Smooth muscle cell (in vitro differentiated cells): Measurements from ENCODE around the gene SLC10A7. TPM values are rescaled to one million over a fixed set of nuclear protein-coding genes. Genes with fewer than 3 reads are reported as not detected.

ENCODE experiments used
- DNase-seq: peaks from one replicate; lab custom pipeline; 2025; ENCODE audit not compliant: unreplicated experiment; lab: John Stamatoyannopoulos, UW
- H2AFZ ChIP-seq: fragments of 200-600 bp; sonication (generic); 2 replicates; pipeline ENCODE4 v1.6.0; 2016; ENCODE audit warnings: antibody characterized with exemption, low read depth, mild to moderate bottlenecking
- H3F3A ChIP-seq: fragments of 200-600 bp; sonication (generic); 2 replicates; pipeline ENCODE4 v1.6.0; 2017; ENCODE audit warnings: antibody characterized with exemption, low read depth
- H3K27ac ChIP-seq: fragments of 200-600 bp; sonication (generic); 2 replicates; pipeline ENCODE4 v1.5.1; 2016; ENCODE audit warnings: low read depth, mild to moderate bottlenecking
- H3K27me3 ChIP-seq: fragments of 200-600 bp; sonication (generic); 2 replicates; pipeline ENCODE4 v1.6.1; 2016; ENCODE audit warnings: low read depth, mild to moderate bottlenecking
- H3K36me3 ChIP-seq: fragments of 200-600 bp; sonication (generic); 2 replicates; pipeline ENCODE4 v1.5.1; 2016; ENCODE audit warnings: low read depth
- H3K4me1 ChIP-seq: fragments of 200-600 bp; sonication (generic); 2 replicates; pipeline ENCODE4 v1.5.1; 2016; ENCODE audit warnings: low read depth
- H3K4me2 ChIP-seq: fragments of 200-600 bp; sonication (generic); 2 replicates; pipeline ENCODE4 v1.6.0; 2016; ENCODE audit warnings: mild to moderate bottlenecking
- H3K4me3 ChIP-seq: fragments of 200-600 bp; sonication (generic); 2 replicates; pipeline ENCODE4 v1.5.1; 2016; ENCODE audit warnings: mild to moderate bottlenecking
- H3K79me2 ChIP-seq: fragments of 200-600 bp; sonication (generic); 2 replicates; pipeline ENCODE4 v1.6.0; 2016; ENCODE audit warnings: low read depth, mild to moderate bottlenecking
- H3K9ac ChIP-seq: fragments of 200-600 bp; sonication (generic); 2 replicates; pipeline ENCODE4 v1.6.0; 2016; ENCODE audit warnings: low read depth
- H3K9me3 ChIP-seq: fragments of 200-600 bp; sonication (generic); replicated peaks from 2 replicates; pipeline ENCODE4 v1.5.1; 2016; ENCODE audit warnings: low read depth
- H4K20me1 ChIP-seq: fragments of 200-600 bp; sonication (generic); 2 replicates; pipeline ENCODE4 v1.6.0; 2016; ENCODE audit warnings: low read depth
- WGBS: methylation state at CpG from one replicate; pipeline ENCODE4 v1.1.7; 2016; ENCODE audit warnings: low lambda C conversion rate; 5-methylcytosine and 5-hydroxymethylcytosine counted together
- polyA plus RNA-seq: library from polyadenylated mRNA; unstranded; fragments of >200 nt; fragmentation: Nextera tagmentation; extraction: Ambion mirVana; gene quantifications from 2 replicates; pipeline ENCODE4 v1.2.1, GENCODE V29; 2016
- total RNA-seq: library from RNA; depleted of rRNA; stranded (reverse); fragments of >200 nt; gene quantifications from 2 replicates; pipeline ENCODE4 v1.2.3, GENCODE V29; 2014
- TF ChIP-seq, protein P1 (sequence below): fragments of 200-600 bp; sonication (generic); IDR thresholded peaks from 2 replicates; pipeline ENCODE4 v1.5.1; 2017; ENCODE audit warnings: borderline replicate concordance, mild to moderate bottlenecking, antibody characterized with exemption; ENCODE audit not compliant: insufficient read depth, poor library complexity, severe bottlenecking

Gene SLC10A7
- total and polyA plus RNA-seq, 2 experiments from 2014 or later, result 10.3 to 24.8 TPM

DNA sequence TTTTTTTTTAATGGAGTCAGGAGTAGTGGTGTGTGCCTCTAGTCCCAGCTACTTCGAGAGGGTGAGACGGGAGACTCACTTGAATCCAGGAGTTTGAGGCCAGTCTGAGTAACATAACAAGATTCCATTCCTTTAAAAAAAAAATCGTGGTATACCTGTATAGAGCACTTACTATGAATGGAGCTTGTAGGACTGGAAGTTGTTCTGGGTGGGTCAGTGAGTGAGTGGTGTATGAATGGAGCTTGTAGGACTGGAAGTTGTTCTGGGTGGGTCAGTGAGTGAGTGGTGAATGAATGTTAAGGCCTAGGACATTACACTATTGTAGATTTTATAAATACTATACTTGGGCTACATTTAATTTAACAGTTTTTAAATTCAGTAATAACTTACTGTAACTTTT, 2.9 kb upstream of the SLC10A7 start:
- DNase-seq, result no peak
- TF ChIP-seq, protein P1, sequence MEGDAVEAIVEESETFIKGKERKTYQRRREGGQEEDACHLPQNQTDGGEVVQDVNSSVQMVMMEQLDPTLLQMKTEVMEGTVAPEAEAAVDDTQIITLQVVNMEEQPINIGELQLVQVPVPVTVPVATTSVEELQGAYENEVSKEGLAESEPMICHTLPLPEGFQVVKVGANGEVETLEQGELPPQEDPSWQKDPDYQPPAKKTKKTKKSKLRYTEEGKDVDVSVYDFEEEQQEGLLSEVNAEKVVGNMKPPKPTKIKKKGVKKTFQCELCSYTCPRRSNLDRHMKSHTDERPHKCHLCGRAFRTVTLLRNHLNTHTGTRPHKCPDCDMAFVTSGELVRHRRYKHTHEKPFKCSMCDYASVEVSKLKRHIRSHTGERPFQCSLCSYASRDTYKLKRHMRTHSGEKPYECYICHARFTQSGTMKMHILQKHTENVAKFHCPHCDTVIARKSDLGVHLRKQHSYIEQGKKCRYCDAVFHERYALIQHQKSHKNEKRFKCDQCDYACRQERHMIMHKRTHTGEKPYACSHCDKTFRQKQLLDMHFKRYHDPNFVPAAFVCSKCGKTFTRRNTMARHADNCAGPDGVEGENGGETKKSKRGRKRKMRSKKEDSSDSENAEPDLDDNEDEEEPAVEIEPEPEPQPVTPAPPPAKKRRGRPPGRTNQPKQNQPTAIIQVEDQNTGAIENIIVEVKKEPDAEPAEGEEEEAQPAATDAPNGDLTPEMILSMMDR, result no peak
- WGBS, result 81% methylated on average over 3 of the region's 3 CpGs

DNA sequence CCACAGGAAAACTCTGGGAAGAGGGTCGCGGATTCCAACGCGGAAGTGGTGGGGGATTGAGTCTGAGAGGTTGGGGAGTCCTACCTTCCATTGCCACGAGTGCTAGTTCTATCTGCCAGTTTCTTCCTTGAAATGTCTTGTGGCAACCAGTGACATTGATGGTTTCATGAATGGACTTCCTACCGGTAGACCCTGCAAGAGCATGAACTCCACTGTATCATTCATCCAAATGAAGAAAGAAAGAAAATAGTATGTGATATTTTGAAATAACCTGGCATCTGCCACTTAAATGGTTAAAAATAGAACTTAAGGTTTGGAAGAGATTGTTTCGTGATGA, 1.1 kb upstream of the SLC10A7 start:
- H3K4me3 ChIP-seq, result peak overlapping the region; percentile 74
- H3K9ac ChIP-seq, result peak overlapping the region; percentile 90
- H3F3A ChIP-seq, result no peaks in the 10 kb centered on the region
- TF ChIP-seq, protein P1, result no peak
- no peaks in the 10 kb centered on the region for H3K27me3 ChIP-seq
- H3K79me2 ChIP-seq, result peaks cover 24% of the 10 kb centered on the region
- H3K4me2 ChIP-seq, result peak overlapping the region; percentile 94
- no peak overlapping the region for H3K27ac ChIP-seq
- H3K9me3 ChIP-seq, result no peaks in the 10 kb centered on the region
- peaks cover 7% of the 10 kb centered on the region for H3K4me1 ChIP-seq
- no peaks in the 10 kb centered on the region for H3K36me3 ChIP-seq
- DNase-seq, result no peak
- H2AFZ ChIP-seq, result peak overlapping the region; percentile 97
- H4K20me1 ChIP-seq, result peaks cover 18% of the 10 kb centered on the region
- 7% methylated on average over 7 of the region's 7 CpGs for WGBS

More for the DNA sequence above, 2.9 kb upstream of the SLC10A7 start:
- Histone ChIP-seq H3F3A (no peaks in the 10 kb centered on the region), H3K36me3 (no peaks in the 10 kb centered on the region), H3K9ac (no peak overlapping the region), H3K9me3 (no peaks in the 10 kb centered on the region), H3K4me1 (peaks cover 5% of the 10 kb centered on the region), H3K4me2 (no peak overlapping the region), H3K27ac (no peak overlapping the region), H3K4me3 (no peak overlapping the region), H3K27me3 (no peaks in the 10 kb centered on the region), H4K20me1 (peaks cover 4% of the 10 kb centered on the region), H3K79me2 (peaks cover 9% of the 10 kb centered on the region), H2AFZ (no peak overlapping the region)

GRCh38 chr4:146522098-146522868, 543 bp upstream of the SLC10A7 start:
- TF ChIP-seq, protein P1, result no peak
- Histone ChIP-seq H3F3A (no peaks in the 10 kb centered on the region), H3K27me3 (no peaks in the 10 kb centered on the region), H3K36me3 (no peaks in the 10 kb centered on the region), H3K9ac (peak overlapping the region; percentile 90), H3K4me1 (peaks cover 7% of the 10 kb centered on the region), H3K79me2 (peaks cover 28% of the 10 kb centered on the region), H3K4me2 (peak overlapping the region; percentile 94), H2AFZ (peak overlapping the region; percentile 97), H3K4me3 (peak overlapping the region; percentile 74), H3K27ac (peak overlapping the region; percentile 87), H4K20me1 (peaks cover 23% of the 10 kb centered on the region), H3K9me3 (no peaks in the 10 kb centered on the region)
- WGBS, result 4% methylated on average over 55 of the region's 62 CpGs
- DNase-seq, result peak; percentile 60
